Measurements from ENCODE around the gene FEZF1. TPM values are rescaled to one million over a fixed set of nuclear protein-coding genes. Genes with fewer than 3 reads are reported as not detected.

FEZF1 gene
- total RNA-seq, 1 donor from 2014 or later = not detected

DNA sequence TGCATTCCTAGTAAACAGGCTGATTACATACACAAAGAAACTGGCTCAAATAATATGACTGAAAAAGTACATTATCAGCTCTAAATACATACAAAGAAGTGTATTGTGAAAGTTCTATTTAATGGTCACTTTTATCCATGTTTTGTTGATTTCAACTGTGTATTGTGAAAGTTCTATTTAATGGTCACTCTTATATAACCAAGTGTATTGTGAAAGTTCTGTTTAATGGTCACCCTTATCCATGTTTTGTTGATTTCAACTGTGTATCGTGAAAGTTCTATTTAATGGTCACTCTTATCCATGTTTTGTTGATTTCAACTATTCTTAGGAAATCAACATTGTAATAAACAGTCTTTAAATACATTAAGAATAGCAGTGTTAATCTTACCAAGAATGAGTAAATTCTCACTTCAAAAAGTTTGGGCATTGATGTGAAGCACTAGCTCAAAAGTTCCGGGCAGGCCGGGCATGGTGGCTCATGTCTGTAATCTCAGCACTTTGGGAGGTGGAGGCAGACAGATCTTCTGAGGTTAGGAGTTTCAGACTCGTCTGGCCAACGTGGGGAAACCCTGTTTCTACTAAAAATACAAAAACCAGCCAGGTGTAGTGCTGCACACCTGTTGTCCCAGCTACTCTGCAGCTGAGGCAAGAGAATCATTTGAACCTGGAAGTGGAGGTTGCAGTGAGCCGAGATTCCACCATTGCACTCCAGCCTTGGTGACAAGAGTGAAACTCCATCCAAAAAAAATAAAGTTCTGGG lies 34.8 kb upstream of the FEZF1 start:
- H3K4me3 ChIP-seq (ENCODE audit: low read depth, low read length) = no peak overlapping the region
- DNase-seq (ENCODE audit: low read depth) = no peak
- TF ChIP-seq, protein P1, sequence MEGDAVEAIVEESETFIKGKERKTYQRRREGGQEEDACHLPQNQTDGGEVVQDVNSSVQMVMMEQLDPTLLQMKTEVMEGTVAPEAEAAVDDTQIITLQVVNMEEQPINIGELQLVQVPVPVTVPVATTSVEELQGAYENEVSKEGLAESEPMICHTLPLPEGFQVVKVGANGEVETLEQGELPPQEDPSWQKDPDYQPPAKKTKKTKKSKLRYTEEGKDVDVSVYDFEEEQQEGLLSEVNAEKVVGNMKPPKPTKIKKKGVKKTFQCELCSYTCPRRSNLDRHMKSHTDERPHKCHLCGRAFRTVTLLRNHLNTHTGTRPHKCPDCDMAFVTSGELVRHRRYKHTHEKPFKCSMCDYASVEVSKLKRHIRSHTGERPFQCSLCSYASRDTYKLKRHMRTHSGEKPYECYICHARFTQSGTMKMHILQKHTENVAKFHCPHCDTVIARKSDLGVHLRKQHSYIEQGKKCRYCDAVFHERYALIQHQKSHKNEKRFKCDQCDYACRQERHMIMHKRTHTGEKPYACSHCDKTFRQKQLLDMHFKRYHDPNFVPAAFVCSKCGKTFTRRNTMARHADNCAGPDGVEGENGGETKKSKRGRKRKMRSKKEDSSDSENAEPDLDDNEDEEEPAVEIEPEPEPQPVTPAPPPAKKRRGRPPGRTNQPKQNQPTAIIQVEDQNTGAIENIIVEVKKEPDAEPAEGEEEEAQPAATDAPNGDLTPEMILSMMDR (conservative IDR thresholded peaks at IDR 0.05; ENCODE audit: low read depth, low read length) = no peak

GRCh38 chr7:122337011-122337410 lies 32.5 kb upstream of the FEZF1 start:
- TF ChIP-seq, protein P1 (conservative IDR thresholded peaks at IDR 0.05; ENCODE audit: low read depth, low read length) = no peak
- DNase-seq (ENCODE audit: low read depth) = no peak
- H3K4me3 ChIP-seq (ENCODE audit: low read depth, low read length) = no peak overlapping the region

DNA sequence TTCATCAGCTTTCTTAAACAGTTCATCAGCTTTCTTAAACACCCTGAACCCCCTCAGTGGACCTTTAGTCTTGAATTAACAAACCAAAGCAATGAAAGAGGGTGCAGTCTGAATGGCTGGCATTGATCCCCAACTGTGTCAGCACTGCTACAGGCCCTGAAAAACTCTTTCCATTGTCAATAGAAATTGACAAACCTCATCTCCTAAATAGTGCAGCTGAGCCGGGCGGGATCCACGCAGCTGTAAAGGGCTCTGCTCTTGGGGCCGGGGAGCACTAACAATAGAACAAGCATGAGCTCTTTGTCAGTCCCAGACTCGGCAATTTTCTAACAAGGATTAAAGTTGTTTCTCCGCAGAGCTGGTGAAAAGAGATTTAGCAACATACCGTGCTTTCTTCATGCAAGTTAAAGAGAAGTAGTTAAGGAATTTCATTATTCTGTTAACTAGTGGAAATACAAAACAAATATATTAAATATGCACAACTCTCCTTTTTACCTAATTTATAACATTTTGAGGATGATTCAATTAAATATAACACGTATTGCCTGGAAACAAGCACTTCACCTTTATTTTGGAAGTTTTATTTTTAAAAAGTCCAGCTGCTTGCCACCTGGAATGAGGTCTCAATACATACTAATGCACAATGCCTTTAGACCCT lies 24.7 kb upstream of the FEZF1 start:
- TF ChIP-seq, protein P1 (conservative IDR thresholded peaks at IDR 0.05; ENCODE audit: low read depth, low read length) = no peak
- H3K4me3 ChIP-seq (ENCODE audit: low read depth, low read length) = no peak overlapping the region
- DNase-seq (ENCODE audit: low read depth) = no peak

DNA sequence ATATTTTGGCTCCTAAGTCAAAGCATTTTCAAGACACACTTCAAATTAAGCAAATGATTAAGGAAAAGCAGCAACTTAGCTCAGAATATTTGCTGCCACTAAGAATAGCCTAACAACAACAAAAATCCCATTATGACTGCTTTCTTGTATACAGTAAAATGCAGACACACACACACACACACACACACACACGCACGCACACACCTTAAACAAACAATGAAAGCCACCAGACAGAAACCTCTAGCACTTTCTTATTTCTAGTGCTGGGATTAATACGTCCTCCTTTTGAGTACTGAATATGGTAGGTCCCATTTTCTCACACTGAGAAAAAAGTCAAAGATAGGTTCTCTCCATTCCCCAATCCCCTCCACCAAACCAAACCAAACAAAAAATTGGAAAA lies 23.4 kb upstream of the FEZF1 start:
- H3K4me3 ChIP-seq (ENCODE audit: low read depth, low read length) = no peak overlapping the region
- TF ChIP-seq, protein P1 (conservative IDR thresholded peaks at IDR 0.05; ENCODE audit: low read depth, low read length) = no peak
- DNase-seq (ENCODE audit: low read depth) = no peak

GRCh38 chr7:122316467-122317388 lies 12.2 kb upstream of the FEZF1 start:
- TF ChIP-seq, protein P1 (conservative IDR thresholded peaks at IDR 0.05; ENCODE audit: low read depth, low read length) = no peak
- DNase-seq (ENCODE audit: low read depth) = no peak
- H3K4me3 ChIP-seq (ENCODE audit: low read depth, low read length) = no peak overlapping the region

DNA sequence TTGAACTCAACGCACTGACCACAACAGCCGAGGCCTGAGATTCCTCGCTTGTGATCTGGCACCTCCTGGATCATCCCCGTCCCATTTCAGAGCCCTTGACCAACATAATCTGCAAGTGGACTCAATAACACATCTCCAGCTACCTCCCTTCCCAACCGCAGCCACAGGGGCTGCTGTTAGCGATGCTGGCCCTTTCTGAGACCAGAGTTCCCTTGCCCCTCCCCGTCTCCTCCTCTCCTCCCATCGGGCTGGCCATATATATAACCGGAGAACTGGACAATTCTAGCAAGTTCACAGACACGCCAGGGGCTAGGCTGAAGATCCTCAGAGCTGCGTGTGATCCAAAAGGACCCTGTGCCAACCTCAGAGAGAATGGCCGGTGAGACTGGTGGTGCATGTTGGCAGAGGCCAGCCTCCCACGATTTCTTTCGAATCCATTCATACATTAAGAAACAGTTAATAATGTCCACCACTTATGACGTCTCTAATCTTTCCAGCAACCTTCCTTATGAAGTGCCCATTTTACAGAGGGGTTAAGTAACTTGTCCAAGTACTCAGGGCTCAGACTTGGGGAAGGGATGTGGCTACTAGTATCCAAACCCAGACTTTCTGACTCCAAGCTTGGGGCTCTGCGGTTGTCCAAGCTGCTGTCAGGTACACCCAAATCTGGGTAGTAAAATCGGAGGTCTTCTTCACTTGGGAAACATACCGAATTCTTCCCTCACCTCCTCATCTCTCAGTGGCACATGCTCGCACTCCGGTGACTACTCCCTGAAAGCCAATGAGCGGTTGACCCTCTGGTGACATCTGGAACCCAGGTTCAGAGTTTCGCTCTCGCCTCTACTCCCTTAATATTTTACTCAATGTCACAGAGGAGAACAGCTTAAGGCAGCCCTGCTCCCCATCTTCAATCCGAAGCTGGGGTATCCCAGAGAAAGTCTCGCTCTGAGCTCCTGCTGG lies 11.2 kb upstream of the FEZF1 start:
- no peak for DNase-seq (ENCODE audit: low read depth)
- H3K4me3 ChIP-seq (ENCODE audit: low read depth, low read length) = no peak overlapping the region
- TF ChIP-seq, protein P1 (conservative IDR thresholded peaks at IDR 0.05; ENCODE audit: low read depth, low read length) = no peak
